DMS114 treated with DMSO at 0.1 percent for 48 hours (cell line): ENCODE data around the gene B3GNT8.
"Not testable (repeated sequence)": the region's sequence is repeated elsewhere in the genome, so short reads cannot be mapped to it uniquely, and the experiment has no call there.

Source experiments
- DNase-seq: peaks from one replicate; lab custom pipeline; 2025; ENCODE audit not compliant: unreplicated experiment; lab: John Stamatoyannopoulos, UW

The B3GNT8 gene

DNA sequence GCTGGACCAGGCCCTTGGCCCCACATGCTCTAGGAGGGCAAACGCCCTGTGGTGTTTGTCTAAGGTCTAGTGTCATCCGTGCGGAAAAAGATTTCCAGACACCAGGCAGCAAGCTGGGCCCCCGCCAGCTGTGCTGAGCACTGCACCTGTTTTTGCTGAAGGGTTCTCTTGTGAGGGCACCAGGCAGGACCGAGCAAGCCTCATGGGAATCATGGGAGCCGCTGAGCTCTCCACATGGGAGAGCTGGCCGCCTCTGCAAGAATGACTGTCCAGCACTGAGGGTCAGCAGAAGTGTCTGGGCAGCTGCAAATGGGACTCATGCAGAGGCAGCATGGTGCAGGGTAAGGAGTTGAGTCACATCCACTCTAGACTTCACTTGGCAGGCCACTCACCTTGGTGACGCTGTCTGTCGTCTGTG lies 12.0 kb downstream of the B3GNT8 start:
- DNase-seq = no peak

DNA sequence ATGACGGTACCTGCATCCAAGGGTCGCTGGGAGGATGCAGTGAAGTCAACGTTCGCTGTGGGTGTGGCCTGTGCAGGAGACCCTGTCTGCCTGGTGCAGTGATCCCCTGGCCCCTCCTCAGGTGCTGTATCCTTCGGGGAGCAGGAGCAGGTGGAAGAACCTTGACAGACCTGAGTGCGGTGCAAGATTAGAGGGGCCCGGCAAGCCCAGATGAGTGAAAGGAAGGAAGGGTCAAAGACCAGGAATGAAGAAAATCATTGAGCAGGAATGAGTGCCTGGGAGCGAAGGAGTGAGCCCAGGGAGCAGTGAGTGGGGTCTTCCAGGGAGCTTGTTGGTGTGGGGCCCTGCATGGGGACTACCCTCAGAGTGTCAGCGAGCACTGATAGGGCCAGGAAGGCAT lies 12.7 kb downstream of the B3GNT8 start:
- no peak for DNase-seq

GRCh38 chr19:41413947-41414346 lies 13.2 kb downstream of the B3GNT8 start:
- DNase-seq = no peak

DNA sequence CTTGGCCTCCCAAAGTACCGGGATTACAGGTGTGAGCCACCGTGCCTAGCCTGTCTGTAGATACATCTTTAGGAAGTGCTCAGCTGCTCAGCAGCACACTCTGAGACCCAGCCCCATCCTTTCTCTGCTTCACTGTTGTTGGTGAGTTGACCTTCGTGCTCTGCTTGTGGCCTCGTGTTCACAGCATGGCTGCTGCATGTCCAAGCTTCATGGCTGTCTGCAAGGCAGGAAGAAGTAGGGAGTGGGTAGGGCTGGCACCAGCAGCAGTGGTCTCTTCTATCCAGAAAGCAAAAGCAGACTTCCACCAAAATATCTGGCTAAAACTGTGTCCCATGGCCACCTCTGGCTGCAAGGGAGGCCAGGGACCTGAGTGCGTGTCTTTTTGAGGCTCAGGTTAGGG lies 14.2 kb downstream of the B3GNT8 start:
- DNase-seq = no peak

- no peak for DNase-seq
Measured at GRCh38 chr19:41411968-41412265, 15.3 kb downstream of the B3GNT8 start.

DNA sequence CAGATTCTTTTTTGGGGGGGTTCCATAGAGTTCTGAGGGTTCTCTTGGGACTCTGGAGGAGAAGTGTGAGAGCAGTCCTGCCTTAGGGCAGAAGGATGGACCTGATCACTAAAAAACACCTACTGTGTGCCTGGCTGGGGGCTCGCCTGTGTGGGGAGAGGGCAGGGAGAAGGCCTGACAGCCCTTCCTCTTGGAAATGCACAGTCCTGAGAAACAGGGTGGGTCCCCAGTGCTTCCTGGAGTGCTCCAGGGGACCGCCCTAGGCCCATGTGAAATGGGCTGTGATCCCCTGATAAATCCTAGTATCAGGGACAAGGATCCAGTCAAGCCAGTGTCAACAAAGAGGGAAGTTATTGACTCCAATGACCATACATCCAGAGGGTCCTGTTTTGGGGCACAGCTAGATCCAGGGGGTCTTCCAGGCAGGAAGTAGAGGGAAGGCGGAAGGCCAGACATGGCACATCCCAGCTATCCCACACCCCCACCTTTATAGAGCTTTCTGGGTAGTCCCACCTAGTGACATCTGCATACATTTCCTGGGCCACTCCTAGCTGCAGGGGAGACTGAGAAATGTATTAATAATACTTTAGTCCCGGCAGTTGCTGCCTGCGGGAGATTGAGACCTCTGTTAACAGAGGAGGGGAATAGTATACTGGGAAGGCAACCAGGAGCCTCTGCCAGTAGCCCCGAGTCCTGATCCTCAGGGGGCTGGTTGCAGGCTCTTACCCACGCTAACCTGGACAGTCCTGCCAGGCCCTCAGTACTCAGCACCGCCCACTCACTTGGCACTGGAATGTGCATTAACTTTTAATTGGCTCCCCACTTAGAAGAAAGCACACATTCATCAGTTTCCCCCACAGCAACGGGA lies 15.8 kb downstream of the B3GNT8 start:
- no peak for DNase-seq

- DNase-seq = no peak
Measured at GRCh38 chr19:41410336-41411054, 16.7 kb downstream of the B3GNT8 start.

DNA sequence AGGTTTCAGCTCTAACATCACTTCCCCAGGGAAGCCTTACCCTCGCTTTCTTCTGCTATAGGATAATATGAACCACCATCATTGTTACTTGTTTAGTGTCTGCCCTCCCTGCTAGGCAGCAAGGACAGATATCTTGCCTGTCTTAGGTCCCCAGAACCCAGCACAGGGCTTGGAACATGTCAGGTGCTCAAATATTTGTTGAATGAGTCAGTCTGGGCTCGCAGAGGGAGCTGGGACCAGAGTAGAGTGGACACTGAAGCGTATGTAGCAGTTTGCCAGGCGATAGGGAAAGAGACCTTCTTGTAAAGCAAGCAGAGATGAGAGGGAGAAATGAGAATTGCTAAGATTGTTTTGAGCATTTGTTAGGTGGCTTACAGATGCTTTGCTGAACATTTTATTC lies 17.9 kb downstream of the B3GNT8 start:
- no peak for DNase-seq

- DNase-seq = not testable (repeated sequence)
Measured at GRCh38 chr19:41408846-41409245, 18.3 kb downstream of the B3GNT8 start.

DNA sequence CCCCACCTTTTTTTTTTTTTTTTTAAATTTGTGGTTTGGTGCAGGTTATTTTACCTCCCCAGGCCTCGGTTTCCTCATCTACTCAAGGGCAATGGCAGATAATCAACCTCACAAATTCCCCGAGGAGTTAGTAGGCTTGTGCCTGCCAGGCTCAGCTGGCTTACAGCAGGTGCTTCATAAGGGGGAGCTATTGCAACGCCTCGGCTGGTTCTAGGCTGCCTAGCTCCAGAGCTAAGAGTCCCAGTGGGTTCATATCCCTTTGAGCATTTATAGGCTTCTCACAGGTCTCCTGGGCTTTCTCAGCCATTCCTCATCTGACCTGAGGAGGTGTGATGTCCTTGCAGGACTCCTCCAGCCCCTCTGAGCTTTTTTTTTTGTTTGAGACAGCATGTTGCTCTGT lies 18.9 kb downstream of the B3GNT8 start:
- DNase-seq = no peak

DNA sequence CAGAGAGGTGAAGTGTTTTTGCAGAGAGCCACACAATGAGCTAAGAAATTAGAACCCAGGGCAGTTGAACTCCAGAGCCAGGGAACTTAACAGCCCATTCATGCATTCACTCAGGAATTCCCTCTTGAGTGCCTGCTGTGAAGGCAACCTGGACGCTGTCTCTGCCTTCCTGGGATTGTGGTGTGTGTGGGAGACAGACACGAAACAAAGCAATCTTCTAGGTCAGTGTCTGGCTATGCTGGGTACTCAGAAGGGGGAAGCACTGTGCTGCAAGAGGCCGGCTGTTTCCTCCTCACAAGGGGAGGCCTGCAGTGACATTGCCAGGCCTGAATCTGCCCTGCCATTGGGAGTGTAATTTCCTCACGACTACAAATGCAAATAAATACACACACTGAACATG lies 19.9 kb downstream of the B3GNT8 start:
- no peak for DNase-seq

- DNase-seq = no peak
Measured at GRCh38 chr19:41405776-41406175, 21.4 kb downstream of the B3GNT8 start.

DNA sequence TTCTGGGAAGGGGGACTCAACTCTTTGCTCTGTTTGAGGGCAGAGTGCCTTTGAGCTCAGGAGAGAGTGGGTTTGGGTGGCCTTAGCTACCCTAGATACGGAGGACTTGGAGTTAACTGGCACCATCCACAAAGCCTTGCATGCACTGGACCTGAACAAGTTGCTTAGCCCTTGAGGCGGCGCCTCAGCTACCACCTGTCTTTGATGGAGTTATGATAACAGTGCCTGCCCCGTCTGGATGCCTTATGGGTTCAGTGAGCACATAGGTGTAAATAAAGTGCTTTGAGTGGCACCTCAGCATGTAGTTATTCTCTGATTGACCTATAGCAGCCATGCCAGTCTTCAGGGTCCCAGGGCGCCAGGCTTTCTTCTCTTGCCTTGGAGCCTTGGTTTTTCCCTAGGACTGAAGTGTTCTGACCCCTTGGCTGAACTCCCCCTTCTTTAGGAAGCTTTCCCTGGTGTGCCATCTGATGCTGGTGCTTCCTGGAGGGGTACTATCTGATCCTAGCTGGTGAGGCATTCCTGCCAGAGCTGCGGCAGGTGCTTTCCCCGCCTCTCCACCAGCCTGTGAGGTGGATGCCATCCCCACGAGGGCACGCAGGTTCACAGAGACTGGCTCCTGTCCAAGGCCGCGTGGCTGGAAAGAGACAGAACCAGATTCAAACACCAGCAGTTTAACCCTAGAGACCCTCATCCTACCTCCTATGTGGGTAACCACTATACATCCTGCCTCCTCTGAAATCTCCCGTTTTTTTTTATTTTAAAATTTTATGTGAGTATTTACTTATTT lies 23.8 kb downstream of the B3GNT8 start:
- no peak for DNase-seq

GRCh38 chr19:41402010-41402409 lies 25.2 kb downstream of the B3GNT8 start:
- no peak for DNase-seq

- no peak for DNase-seq
Measured at GRCh38 chr19:41401483-41401882, 25.7 kb downstream of the B3GNT8 start.

GRCh38 chr19:41399525-41399924 lies 27.6 kb downstream of the B3GNT8 start:
- DNase-seq = no peak

DNA sequence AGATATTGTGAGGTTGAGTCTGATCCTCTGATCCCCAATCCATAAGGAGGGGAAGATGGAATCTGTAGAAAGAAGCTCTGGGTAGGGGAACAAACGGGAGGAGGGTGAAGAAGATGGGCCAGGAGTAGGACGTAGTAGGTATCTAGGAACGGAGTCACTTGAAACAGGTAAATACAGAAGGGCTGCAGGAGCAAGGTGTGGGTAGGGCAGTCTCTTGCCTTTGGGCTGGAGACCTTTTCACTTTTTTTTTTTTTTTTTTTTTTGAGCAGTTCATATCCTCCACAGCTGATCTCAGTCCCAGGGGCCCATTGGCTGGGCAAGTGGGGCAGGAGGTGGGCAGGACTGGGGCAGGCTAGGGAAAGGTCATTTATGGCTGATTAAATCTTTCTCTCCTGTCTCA lies 28.1 kb downstream of the B3GNT8 start:
- DNase-seq = no peak

DNA sequence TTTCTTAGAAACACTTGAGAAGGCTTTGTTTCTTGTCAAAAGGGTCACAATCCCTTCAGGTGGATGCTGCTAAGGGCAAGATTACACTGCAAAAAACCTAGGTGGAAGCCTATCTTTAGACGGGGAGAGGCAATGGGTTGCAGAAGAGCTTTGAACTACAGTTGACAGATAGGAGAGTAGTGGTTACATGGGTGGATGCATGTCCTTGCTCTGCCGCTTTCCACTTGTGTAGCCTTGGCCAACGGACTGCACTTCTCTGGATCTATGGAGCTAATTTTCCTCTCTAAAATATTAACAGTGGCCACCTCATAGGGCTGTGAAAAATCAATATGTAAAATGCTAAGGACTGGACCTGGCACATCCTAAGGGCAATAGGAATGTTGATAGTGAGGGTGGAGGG lies 28.6 kb downstream of the B3GNT8 start:
- no peak for DNase-seq

DNA sequence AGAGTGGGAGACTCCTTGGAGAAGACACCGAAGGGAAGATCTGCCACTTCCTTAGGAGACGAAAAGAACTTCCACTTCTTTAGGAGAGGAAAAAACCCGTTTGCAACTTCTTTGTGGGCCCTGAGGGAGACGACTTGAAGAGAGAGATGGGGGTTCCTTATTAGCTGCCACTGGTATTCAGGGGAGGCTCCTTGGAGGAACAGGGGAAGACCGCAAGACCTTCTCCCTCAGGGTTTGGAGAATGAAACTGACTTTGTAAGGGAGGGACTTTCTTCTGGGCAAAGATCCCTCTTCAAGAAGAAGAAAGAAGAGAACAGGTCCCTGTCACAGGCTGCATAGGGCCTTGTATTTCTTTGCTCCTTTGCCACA lies 29.1 kb downstream of the B3GNT8 start:
- DNase-seq = no peak

DNA sequence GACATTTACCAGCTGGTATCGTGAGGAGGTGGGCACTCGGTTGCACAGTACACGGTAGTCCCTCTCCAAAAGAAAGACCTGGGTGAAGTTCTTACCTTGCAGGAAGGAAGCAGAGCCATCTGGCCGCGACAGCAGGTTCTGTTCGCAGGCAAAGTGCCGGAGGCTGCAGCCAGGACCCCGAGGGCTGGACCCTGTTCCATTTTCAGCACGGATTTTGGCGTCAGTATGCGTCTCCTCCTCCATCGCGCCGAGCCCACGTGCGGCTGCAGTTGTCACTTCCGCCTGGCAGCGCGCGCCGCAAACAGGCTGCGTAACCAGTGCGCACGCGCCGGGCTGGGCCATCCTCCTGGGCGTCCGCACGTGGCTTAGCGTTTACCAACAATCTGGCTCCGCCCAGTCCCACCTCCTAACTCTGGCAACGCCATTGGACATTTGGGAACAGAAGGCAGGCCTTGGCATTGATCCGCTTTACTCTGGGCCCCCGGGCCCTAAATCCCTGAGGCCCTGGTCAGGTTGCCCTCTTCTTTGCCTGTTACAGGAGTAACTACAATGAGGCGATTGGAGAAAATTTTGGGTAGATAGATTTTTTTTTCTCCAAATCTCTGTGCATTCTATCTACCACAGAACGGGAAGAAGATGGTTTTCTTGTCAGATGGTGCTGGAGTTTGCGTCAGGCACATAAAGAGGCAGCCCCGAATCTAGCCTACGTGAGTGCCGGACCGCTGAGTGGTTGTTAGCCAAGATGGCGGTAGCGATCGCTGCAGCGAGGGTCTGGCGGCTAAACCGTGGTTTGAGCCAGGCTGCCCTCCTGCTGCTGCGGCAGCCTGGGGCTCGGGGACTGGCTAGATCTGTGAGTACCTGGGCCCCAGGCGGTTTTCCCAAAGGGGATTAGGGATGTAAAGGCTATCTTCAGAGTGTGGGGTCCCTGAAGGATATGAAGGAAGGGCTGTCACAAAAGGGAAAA lies 29.8 kb downstream of the B3GNT8 start, which contains the start of the genes BCKDHA and EXOSC5:
Gene BCKDHA (plus strand): TSS at position 733 of the 964 bp plus-strand sequence. CDS start 10 bp downstream, at position 743.
Gene EXOSC5 (minus strand): TSS at position 274 of the 964 bp plus-strand sequence. CDS start 31 bp downstream, at position 243.
- DNase-seq = peak; percentile 99
